Measurements from ENCODE around the gene ARID4B.
A peak's percentile ranks its signal among the peaks of the same experiment; 100 is the strongest.

ARID4B gene

GRCh38 chr1:235127203-235127602 lies 200.8 kb downstream of the ARID4B start:
- Histone ChIP-seq H3K9ac (peak overlapping the region; percentile 98), H4K20me1 (peaks cover 60% of the 10 kb centered on the region), H3K4me1 (peaks cover 51% of the 10 kb centered on the region), H3K27me3 (no peaks in the 10 kb centered on the region), H3K4me3 (peak overlapping the region; percentile 82), H3K9me3 (no peaks in the 10 kb centered on the region), H3K27ac (peak overlapping the region; percentile 97), H3K4me2 (peak overlapping the region; percentile 86), H3K36me3 (peaks cover 63% of the 10 kb centered on the region)
- no peak for TF ChIP-seq Cebpa-rat (IDR thresholded peaks at IDR 0.05)

- peak overlapping the region; percentile 8; the same call in 1 of the 2 replicates for H3K4me2 ChIP-seq
- peaks cover 85% of the 10 kb centered on the region for H4K20me1 ChIP-seq
- no peaks in the 10 kb centered on the region for H3K9me3 ChIP-seq
- TF ChIP-seq Cebpa-rat (IDR thresholded peaks at IDR 0.05): no peak
- no peaks in the 10 kb centered on the region for H3K27me3 ChIP-seq
- H3K4me1 ChIP-seq: peaks cover 53% of the 10 kb centered on the region
- no peak overlapping the region for H3K4me3 ChIP-seq
- peaks cover 71% of the 10 kb centered on the region for H3K36me3 ChIP-seq
- no peak overlapping the region for H3K9ac ChIP-seq
- no peak overlapping the region for H3K27ac ChIP-seq
Observed at GRCh38 chr1:235124665-235125064, 203.3 kb downstream of the ARID4B start.

GRCh38 chr1:235124111-235124510 lies 203.9 kb downstream of the ARID4B start:
- Histone ChIP-seq H3K9me3 (no peaks in the 10 kb centered on the region), H3K4me2 (peak overlapping the region; percentile 8; the same call in 1 of the 2 replicates), H3K27me3 (no peaks in the 10 kb centered on the region), H3K27ac (no peak overlapping the region), H3K36me3 (peaks cover 77% of the 10 kb centered on the region), H3K4me1 (peaks cover 48% of the 10 kb centered on the region), H4K20me1 (peaks cover 91% of the 10 kb centered on the region), H3K4me3 (no peak overlapping the region), H3K9ac (no peak overlapping the region)
- TF ChIP-seq Cebpa-rat (IDR thresholded peaks at IDR 0.05): no peak

GRCh38 chr1:235122348-235122747 lies 205.6 kb downstream of the ARID4B start:
- H3K4me3 ChIP-seq: no peak overlapping the region
- H3K4me2 ChIP-seq: 0 out of 2 replicates have a peak overlapping the region, but pooled peaks have one; percentile 9
- H3K4me1 ChIP-seq: peaks cover 46% of the 10 kb centered on the region
- peaks cover 95% of the 10 kb centered on the region for H3K36me3 ChIP-seq
- no peak for TF ChIP-seq Cebpa-rat (IDR thresholded peaks at IDR 0.05)
- peaks cover 100% of the 10 kb centered on the region for H4K20me1 ChIP-seq
- no peak overlapping the region for H3K9ac ChIP-seq
- H3K27ac ChIP-seq: no peak overlapping the region
- H3K27me3 ChIP-seq: no peaks in the 10 kb centered on the region
- no peaks in the 10 kb centered on the region for H3K9me3 ChIP-seq

Measured in BLaER1 (cell line).